ENCODE results near the gene KCNK5. TPM values are rescaled to one million over a fixed set of nuclear protein-coding genes. Genes with fewer than 3 reads are reported as not detected.

KCNK5 gene
- total RNA-seq, 2 experiments from 2014 or later = 0.30 to 0.47 TPM

DNA sequence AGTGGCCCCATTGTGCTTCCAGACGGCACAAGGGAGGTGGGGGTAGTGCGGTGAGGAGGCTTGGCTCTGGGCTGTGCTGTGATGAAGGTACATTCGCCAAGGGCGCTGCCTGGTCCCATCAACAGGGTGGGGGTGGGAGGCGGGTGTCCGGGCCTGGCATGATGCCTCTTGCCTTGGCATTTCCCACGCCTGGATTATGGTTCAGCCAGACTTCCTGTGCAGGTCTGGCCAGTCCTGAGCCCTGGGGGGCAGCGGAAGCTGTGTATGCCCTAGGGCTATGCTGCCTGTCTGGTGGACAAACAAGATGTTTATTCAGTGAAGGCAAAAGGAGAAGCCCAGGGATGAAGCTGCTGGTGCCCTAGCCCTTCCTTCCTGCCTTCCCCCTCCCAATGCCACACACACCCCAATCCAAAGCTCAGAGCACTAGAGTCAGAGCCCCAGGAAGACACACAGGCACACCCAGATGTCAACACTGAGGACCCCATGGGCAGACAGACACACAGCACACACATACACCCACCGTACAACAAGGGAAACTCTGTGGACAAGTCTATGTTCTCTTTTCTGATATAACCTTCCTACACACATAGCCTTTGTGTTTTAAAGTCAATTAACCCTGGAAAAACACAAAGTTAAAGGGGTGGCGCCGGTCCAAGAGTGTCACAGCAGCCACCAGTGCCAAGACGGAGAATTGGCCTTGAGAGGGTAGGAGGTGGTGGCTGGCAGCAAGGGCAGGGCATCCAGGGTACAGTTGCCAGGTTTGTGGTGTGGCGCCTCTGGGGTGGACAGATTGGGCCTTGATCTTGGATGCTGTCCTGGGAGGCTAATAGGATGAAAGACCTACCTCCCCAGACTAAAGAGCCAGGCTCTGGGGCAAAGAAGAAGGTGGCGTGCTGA, 59.6 kb downstream of the KCNK5 start:
- intact Hi-C loops (cut with DNase I, micrococcal nuclease) = loop anchor here in 1 of 2 experiments (5.0 kb wide), 1 partner anchor 297 kb away; no protein-coding TSS in a partner anchor
- TF ChIP-seq, protein P1, sequence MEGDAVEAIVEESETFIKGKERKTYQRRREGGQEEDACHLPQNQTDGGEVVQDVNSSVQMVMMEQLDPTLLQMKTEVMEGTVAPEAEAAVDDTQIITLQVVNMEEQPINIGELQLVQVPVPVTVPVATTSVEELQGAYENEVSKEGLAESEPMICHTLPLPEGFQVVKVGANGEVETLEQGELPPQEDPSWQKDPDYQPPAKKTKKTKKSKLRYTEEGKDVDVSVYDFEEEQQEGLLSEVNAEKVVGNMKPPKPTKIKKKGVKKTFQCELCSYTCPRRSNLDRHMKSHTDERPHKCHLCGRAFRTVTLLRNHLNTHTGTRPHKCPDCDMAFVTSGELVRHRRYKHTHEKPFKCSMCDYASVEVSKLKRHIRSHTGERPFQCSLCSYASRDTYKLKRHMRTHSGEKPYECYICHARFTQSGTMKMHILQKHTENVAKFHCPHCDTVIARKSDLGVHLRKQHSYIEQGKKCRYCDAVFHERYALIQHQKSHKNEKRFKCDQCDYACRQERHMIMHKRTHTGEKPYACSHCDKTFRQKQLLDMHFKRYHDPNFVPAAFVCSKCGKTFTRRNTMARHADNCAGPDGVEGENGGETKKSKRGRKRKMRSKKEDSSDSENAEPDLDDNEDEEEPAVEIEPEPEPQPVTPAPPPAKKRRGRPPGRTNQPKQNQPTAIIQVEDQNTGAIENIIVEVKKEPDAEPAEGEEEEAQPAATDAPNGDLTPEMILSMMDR (IDR thresholded peaks at IDR 0.05) = no peak
- Mint-ChIP-seq H3K36me3 (ENCODE audit: low read depth) (no peaks in the 10 kb centered on the region), H3K27ac (no peak overlapping the region), H3K27me3 (no peaks in the 10 kb centered on the region), H3K4me3 (no peak overlapping the region), H3K9me3 (no peaks in the 10 kb centered on the region), H3K4me1 (ENCODE audit: low read depth) (no peaks in the 10 kb centered on the region)
- ATAC-seq (ENCODE audit: poor library complexity) (no peak), DNase-seq (no peak)
- no peaks in the 10 kb centered on the region for H3K36me3 ChIP-seq (ENCODE audit: insufficient read depth, low read length)
- ChIA-PET CTCF (interaction anchor here (4.4 kb wide), 1 partner anchor 133 kb away, joined by 21 read pairs; no protein-coding TSS in a partner anchor), POLR2A (no interaction called here)
- no peak overlapping the region for H3K4me3 ChIP-seq (ENCODE audit: low read length)
- H3K9me3 ChIP-seq (ENCODE audit: control insufficient read depth in 1 of 2, insufficient read depth in 1 of 2, low read length in 2 of 2) = peaks cover 0 to 9% of the 10 kb centered on the region in 2 experiments
- H3K27ac ChIP-seq (ENCODE audit: low read depth in 1 of 2, low read length in 2 of 2) = no peak overlapping the region
- no peaks in the 10 kb centered on the region for H3K27me3 ChIP-seq (ENCODE audit: control insufficient read depth in 1 of 2, insufficient read depth in 2 of 2, low read length in 2 of 2)
- H3K4me1 ChIP-seq (ENCODE audit: insufficient read depth, low read length) = peaks cover 7% of the 10 kb centered on the region

DNA sequence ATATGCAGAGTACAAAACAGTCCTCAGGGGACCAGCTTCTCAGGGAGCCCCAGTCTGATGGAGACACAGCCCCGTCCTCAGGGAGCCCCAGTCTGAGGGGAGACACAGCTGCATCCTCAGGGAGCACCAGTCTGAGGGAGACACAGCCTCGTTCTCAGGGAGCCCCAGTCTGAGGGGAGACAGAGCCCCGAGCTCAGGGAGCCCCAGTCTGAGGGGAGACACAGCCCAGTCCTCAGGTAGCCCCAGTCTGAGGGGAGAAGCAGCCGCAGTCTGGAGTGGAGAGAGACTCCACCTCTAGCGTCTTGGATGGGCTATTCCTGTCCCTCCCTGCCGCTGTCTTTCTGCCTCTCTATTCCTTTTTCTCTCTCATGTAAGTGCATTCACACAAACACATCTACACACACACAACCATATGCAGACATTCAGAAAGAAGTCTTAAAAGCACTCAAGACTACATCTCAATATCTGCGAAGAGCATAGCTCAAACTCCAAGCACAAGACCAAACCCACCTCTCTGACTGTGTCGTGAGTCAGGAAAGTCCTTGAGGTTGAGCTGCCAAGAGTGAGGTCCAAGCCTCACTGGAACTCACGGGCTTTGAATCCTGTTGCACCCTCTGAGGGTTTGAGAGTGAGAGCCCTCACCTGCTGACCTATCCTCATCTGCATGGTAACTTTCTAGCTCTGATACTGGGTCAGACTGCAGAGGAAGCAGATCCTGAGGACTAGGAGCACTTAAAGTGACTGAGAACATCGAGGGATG, 61.2 kb downstream of the KCNK5 start:
- intact Hi-C loops (cut with DNase I, micrococcal nuclease) = loop anchor here in 1 of 2 experiments (5.0 kb wide), 1 partner anchor 296 kb away; no protein-coding TSS in a partner anchor
- no peak overlapping the region for H3K4me3 ChIP-seq (ENCODE audit: low read length)
- no peaks in the 10 kb centered on the region for H3K27me3 ChIP-seq (ENCODE audit: control insufficient read depth in 1 of 2, insufficient read depth in 2 of 2, low read length in 2 of 2)
- no peak overlapping the region for H3K27ac ChIP-seq (ENCODE audit: low read depth in 1 of 2, low read length in 2 of 2)
- H3K9me3 ChIP-seq (ENCODE audit: control insufficient read depth in 1 of 2, insufficient read depth in 1 of 2, low read length in 2 of 2) = peaks cover 0 to 9% of the 10 kb centered on the region in 2 experiments
- H3K4me3 Mint-ChIP-seq = no peak overlapping the region
- H3K4me1 Mint-ChIP-seq (ENCODE audit: low read depth) = no peaks in the 10 kb centered on the region
- TF ChIP-seq, protein P1 (IDR thresholded peaks at IDR 0.05) = no peak
- H3K36me3 ChIP-seq (ENCODE audit: insufficient read depth, low read length) = no peaks in the 10 kb centered on the region
- H3K27me3 Mint-ChIP-seq = no peaks in the 10 kb centered on the region
- ATAC-seq (ENCODE audit: poor library complexity) = no peak
- no peak for DNase-seq
- H3K36me3 Mint-ChIP-seq (ENCODE audit: low read depth) = no peaks in the 10 kb centered on the region
- H3K4me1 ChIP-seq (ENCODE audit: insufficient read depth, low read length) = peaks cover 7% of the 10 kb centered on the region
- no peaks in the 10 kb centered on the region for H3K9me3 Mint-ChIP-seq
- CTCF ChIA-PET = interaction anchor here (4.4 kb wide), 1 partner anchor 135 kb away, joined by 21 read pairs; no protein-coding TSS in a partner anchor
- POLR2A ChIA-PET = no interaction called here
- no peak overlapping the region for H3K27ac Mint-ChIP-seq

DNA sequence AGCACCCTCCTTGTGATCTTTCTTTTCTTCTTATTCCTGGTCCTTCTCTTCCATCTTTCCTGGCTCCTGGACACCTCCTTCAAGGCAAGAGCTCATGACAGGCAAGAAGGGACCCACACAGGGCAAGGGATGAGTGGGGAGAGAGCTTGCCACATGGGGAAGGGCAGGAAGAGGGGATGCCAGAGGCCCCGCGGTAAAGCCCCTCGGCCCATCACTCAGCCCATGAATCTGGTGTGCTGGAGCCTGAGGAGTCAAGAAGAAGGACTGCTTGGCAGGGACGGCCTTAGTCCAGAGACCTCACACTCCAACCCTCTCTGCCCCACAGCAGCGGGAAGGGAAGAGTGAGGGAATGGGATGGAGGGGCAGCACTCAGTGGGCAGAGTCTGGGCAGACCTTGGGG, 62.0 kb downstream of the KCNK5 start:
- H3K4me1 Mint-ChIP-seq (ENCODE audit: low read depth) = no peaks in the 10 kb centered on the region
- no peak overlapping the region for H3K4me3 ChIP-seq (ENCODE audit: low read length)
- DNase-seq (no peak), ATAC-seq (ENCODE audit: poor library complexity) (no peak)
- ChIA-PET CTCF (interaction anchor here (4.4 kb wide), 1 partner anchor 136 kb away, joined by 21 read pairs; no protein-coding TSS in a partner anchor), POLR2A (interaction anchor here (1.2 kb wide), 1 partner anchor 136 kb away, joined by 4 read pairs; no protein-coding TSS in a partner anchor)
- no peak overlapping the region for H3K4me3 Mint-ChIP-seq
- no peak overlapping the region for H3K27ac ChIP-seq (ENCODE audit: low read depth in 1 of 2, low read length in 2 of 2)
- TF ChIP-seq, protein P1 (IDR thresholded peaks at IDR 0.05) = no peak
- no peaks in the 10 kb centered on the region for H3K36me3 Mint-ChIP-seq (ENCODE audit: low read depth)
- H3K4me1 ChIP-seq (ENCODE audit: insufficient read depth, low read length) = peaks cover 7% of the 10 kb centered on the region
- H3K9me3 ChIP-seq (ENCODE audit: control insufficient read depth in 1 of 2, insufficient read depth in 1 of 2, low read length in 2 of 2) = peaks cover 0 to 7% of the 10 kb centered on the region in 2 experiments
- H3K27ac Mint-ChIP-seq = no peak overlapping the region
- H3K9me3 Mint-ChIP-seq = no peaks in the 10 kb centered on the region
- H3K27me3 ChIP-seq (ENCODE audit: control insufficient read depth in 1 of 2, insufficient read depth in 2 of 2, low read length in 2 of 2) = no peaks in the 10 kb centered on the region
- H3K36me3 ChIP-seq (ENCODE audit: insufficient read depth, low read length) = no peaks in the 10 kb centered on the region
- intact Hi-C loops (cut with DNase I, micrococcal nuclease) = loop anchor here in 1 of 2 experiments (5.0 kb wide), 1 partner anchor 295 kb away; no protein-coding TSS in a partner anchor
- no peaks in the 10 kb centered on the region for H3K27me3 Mint-ChIP-seq

All from CD4-positive, alpha-beta T cell (primary cell).